ENCODE data around the gene SDF2L1. TPM values are rescaled to one million over a fixed set of nuclear protein-coding genes. Genes with fewer than 3 reads are reported as not detected.
"Not testable (repeated sequence)": the region's sequence is repeated elsewhere in the genome, so short reads cannot be mapped to it uniquely, and the experiment has no call there.

Gene SDF2L1
- total RNA-seq, 4 donors from 2014 or later, result 11.2 to 23.6 (median 18.7) TPM

DNA sequence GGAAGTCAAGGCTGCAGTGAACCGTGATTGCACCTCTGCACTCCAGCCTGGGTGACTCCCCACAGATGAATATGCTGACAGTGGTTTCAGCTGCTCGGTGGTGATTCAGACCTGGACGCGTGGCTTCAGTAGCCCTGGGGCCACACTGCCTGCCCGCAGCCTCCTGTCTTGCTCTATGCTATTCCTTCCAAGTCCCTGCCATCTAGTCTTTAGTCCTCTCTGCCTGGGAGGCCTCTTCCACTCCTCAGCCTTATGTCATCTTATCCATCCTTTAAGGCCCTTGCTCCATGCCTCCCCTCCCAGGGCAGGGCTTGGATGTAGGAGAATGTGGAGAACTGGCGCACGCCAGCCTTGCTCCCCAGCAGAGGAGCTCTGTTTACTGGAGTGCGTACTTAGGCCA, 35.3 kb upstream of the SDF2L1 start:
- Histone ChIP-seq H3K27me3 (no peaks in the 10 kb centered on the region), H3K4me1 (peaks cover 10% of the 10 kb centered on the region), H3K9me3 (no peaks in the 10 kb centered on the region), H3K27ac (no peak overlapping the region), H3K4me3 (no peak overlapping the region), H3K36me3 (peaks cover 10% of the 10 kb centered on the region)
- 97% methylated on average over 8 of the region's 8 CpGs for WGBS
- no peak for DNase-seq (ENCODE audit: low spot score in 2 of 2)
- no peak for TF ChIP-seq EP300 (IDR thresholded peaks at IDR 0.05)
- TF ChIP-seq POLR2A (IDR thresholded peaks at IDR 0.05), result no peak
- no peak for TF ChIP-seq POLR2AphosphoS5 (IDR thresholded peaks at IDR 0.05)
- TF ChIP-seq, protein P1, sequence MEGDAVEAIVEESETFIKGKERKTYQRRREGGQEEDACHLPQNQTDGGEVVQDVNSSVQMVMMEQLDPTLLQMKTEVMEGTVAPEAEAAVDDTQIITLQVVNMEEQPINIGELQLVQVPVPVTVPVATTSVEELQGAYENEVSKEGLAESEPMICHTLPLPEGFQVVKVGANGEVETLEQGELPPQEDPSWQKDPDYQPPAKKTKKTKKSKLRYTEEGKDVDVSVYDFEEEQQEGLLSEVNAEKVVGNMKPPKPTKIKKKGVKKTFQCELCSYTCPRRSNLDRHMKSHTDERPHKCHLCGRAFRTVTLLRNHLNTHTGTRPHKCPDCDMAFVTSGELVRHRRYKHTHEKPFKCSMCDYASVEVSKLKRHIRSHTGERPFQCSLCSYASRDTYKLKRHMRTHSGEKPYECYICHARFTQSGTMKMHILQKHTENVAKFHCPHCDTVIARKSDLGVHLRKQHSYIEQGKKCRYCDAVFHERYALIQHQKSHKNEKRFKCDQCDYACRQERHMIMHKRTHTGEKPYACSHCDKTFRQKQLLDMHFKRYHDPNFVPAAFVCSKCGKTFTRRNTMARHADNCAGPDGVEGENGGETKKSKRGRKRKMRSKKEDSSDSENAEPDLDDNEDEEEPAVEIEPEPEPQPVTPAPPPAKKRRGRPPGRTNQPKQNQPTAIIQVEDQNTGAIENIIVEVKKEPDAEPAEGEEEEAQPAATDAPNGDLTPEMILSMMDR (IDR thresholded peaks at IDR 0.05), result no peak

- Histone ChIP-seq H3K4me1 (peaks cover 13% of the 10 kb centered on the region), H3K36me3 (peaks cover 24% of the 10 kb centered on the region)
- not testable (repeated sequence) for H3K4me3 ChIP-seq; H3K27me3 ChIP-seq; DNase-seq (ENCODE audit: low spot score in 2 of 2); H3K9me3 ChIP-seq; H3K27ac ChIP-seq
- WGBS, result 97% methylated on average over 11 of the region's 11 CpGs
These were observed 32.4 kb upstream of the SDF2L1 start for GRCh38 chr22:21609556-21610157.

- no peak for DNase-seq (ENCODE audit: low spot score in 2 of 2)
- H3K4me3 ChIP-seq, result no peak overlapping the region
- no peaks in the 10 kb centered on the region for H3K9me3 ChIP-seq
- H3K36me3 ChIP-seq, result peaks cover 34% of the 10 kb centered on the region
- H3K27ac ChIP-seq, result no peak overlapping the region
- no peaks in the 10 kb centered on the region for H3K27me3 ChIP-seq
- 66% methylated on average over 4 of the region's 4 CpGs for WGBS
- peaks cover 6% of the 10 kb centered on the region for H3K4me1 ChIP-seq
- no peak for TF ChIP-seq POLR2AphosphoS5 (IDR thresholded peaks at IDR 0.05)
- TF ChIP-seq EP300 (IDR thresholded peaks at IDR 0.05), result no peak
- TF ChIP-seq, protein P1 (IDR thresholded peaks at IDR 0.05), result no peak
These were observed 30.7 kb upstream of the SDF2L1 start for GRCh38 chr22:21611210-21611977.

DNA sequence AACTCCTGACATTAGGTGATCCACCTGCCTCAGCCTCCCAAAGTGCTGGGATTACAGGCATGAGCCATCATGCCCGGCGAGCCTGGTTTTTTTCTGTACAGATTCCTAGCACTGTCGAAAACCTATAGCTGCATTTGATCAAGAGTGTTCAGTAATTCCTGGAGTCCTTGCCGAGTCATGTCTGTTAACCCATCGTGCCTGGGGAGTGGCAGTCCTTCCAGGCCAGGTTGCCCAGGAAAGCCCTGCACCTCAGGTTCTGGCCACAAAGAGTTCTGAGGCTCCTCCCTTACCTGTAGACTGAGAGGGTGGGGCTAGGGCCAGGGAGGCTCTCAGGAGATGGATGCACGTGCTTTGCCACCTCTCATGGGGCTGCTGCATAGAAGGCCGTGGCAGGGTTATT, 29.2 kb upstream of the SDF2L1 start:
- Histone ChIP-seq H3K4me3 (no peak overlapping the region), H3K27ac (no peak overlapping the region), H3K36me3 (peaks cover 34% of the 10 kb centered on the region), H3K9me3 (no peaks in the 10 kb centered on the region), H3K4me1 (peaks cover 3% of the 10 kb centered on the region), H3K27me3 (no peaks in the 10 kb centered on the region)
- 67% methylated on average over 5 of the region's 7 CpGs for WGBS
- no peak for TF ChIP-seq POLR2AphosphoS5 (IDR thresholded peaks at IDR 0.05)
- no peak for TF ChIP-seq POLR2A (IDR thresholded peaks at IDR 0.05)
- no peak for TF ChIP-seq EP300 (IDR thresholded peaks at IDR 0.05)
- TF ChIP-seq, protein P1 (IDR thresholded peaks at IDR 0.05), result no peak
- no peak for DNase-seq (ENCODE audit: low spot score in 2 of 2)

GRCh38 chr22:21613553-21614233, 28.4 kb upstream of the SDF2L1 start:
- Histone ChIP-seq H3K4me1 (peaks cover 3% of the 10 kb centered on the region), H3K9me3 (no peaks in the 10 kb centered on the region), H3K27me3 (no peaks in the 10 kb centered on the region), H3K4me3 (no peak overlapping the region), H3K27ac (no peak overlapping the region), H3K36me3 (peaks cover 42% of the 10 kb centered on the region)
- no peak for DNase-seq (ENCODE audit: low spot score in 2 of 2)
- TF ChIP-seq, protein P1 (IDR thresholded peaks at IDR 0.05), result no peak
- no peak for TF ChIP-seq POLR2A (IDR thresholded peaks at IDR 0.05)
- TF ChIP-seq POLR2AphosphoS5 (IDR thresholded peaks at IDR 0.05), result no peak
- no peak for TF ChIP-seq EP300 (IDR thresholded peaks at IDR 0.05)
- WGBS, result 68% methylated on average over 4 of the region's 4 CpGs

Data from suprapubic skin (tissue), 4 donors.